Non-pigmented ciliary epithelial cell (primary cell): ENCODE results near the gene ZNF441.
"Not testable (repeated sequence)": the region's sequence is repeated elsewhere in the genome, so short reads cannot be mapped to it uniquely, and the experiment has no call there.

Source experiments
- DNase-seq: peaks from one replicate; pipeline ENCODE4 v3.0.0-alpha.2; 2010; ENCODE audit warnings: low read depth

The ZNF441 gene

DNA sequence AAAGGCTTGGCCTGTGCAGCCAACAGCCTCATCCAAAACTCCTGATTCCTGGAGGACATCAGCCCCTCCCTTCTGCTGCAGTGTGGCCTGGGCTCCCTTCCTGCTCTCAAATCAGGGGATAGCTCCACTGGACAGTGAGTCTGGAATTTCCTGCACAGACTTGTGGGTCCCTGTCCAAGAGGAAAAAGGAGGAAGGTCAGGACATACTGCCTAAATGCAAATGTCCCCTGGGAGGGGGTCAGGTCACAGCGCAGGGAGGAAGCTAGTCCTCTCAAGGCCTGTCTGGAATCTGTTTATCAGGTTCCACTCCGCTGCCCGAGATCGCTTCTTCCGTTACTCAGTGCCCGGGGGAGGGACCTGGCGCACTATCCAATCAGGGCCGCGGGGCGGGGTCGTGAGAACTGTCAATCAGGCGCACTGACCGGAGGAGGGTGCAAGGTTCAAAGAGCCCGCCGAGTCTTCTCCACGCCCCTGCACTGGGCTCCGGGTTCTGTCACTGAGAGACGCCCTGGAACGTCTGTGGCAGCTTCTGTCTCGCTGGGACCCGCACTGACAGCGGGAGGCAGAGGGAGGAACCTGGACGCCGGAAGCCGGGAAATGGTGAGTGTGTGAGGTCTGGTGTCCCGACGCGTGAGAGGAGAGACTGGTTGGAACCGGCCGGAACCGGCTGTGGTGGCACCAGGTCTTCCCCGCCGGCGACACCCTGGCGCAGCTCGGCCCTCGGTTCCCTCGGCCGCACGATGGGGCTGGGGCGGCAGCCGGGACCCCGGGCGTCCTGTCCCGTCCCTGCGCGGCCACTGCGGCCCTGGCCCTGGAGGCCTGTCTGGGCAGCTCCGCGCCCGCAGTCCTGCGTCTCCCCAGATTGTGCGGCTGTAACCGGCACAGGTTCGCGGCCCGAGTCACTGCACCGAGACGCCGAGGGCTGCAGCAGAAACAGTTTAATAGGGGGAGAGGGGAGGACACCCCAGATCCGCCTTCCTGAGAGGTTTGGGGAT is at the start of gene ZNF441:
TSS of gene ZNF441 (plus strand) at position 404 of the 995 bp plus-strand sequence. CDS start at position 598, 194 bp downstream.
- peak; percentile 65 for DNase-seq

DNA sequence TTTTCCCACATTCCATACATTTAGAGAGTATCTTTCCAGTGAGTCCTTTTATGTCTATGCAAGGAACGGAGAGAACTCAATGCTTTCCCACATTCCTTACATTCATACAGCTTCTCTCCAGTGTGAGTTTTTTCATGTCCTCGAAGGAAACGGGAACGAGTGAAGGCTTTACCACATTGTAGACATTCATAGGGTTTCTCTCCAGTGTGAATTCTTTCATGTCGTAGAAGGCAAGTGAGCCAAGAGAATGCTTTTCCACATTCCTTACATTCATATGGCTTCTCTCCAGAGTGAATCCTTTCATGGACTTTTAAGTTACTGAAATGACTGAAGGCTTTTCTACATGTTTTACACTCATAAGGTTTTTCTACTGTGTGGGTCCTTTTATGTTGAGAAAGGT is 45.1 kb upstream of the ZNF441 start:
- DNase-seq, result no peak

DNA sequence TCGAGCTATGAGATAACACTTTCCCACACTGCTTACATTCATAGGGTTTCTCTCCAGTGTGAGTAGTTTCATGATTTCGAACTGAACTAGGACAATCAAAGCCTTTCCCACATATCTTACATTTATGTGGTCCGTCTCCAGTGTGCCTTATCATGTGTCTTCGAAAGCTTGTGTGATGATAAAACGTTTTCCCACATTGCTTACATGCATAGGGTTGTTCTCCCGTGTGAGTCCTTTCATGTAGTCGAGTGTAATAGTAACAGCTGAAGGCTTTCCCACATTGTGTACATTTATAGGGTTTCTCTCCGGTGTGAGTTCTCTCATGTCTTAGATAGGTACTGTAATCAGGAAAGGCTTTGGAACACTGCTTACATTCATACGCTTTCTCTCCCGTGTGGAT is 44.4 kb upstream of the ZNF441 start:
- DNase-seq, result no peak

DNA sequence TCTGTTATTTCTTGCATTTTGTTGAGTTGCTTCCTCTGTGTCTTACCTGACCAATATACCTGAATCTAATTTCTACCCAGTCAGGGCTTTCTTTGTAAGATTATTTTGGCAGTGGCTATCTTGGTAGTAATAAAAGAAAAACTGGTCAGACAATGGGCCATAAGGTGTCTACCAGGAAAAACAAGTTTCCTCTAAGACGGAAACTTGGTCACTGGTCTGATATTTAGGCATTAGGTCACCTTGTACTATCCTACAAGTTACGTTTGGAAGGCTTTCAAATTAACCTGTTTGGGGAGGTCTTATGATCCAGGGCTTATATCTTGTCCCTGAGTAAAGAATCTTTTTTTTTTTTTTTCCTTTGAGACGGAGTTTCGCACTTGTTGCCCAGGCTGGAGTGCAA is 37.2 kb upstream of the ZNF441 start:
- DNase-seq, result no peak

DNA sequence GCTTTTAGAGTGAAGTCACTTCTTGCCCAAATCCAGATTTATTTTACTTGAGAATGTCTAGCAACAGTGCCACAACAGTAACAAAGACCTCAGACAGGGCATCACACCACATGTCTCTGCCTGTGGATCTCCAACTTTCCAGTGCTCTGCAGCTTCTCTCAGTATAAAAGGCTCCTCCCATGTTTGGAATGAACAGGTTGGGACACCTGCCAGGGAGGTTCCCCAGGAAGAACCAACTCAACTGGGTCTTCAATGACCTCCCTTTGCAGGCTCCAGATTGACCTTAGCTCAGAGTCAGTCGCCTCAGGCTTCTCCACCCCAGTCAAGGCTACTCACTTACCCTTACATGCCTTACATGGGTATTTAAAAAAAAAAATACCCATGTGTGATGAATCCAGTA is 31.4 kb upstream of the ZNF441 start:
- DNase-seq, result no peak

DNA sequence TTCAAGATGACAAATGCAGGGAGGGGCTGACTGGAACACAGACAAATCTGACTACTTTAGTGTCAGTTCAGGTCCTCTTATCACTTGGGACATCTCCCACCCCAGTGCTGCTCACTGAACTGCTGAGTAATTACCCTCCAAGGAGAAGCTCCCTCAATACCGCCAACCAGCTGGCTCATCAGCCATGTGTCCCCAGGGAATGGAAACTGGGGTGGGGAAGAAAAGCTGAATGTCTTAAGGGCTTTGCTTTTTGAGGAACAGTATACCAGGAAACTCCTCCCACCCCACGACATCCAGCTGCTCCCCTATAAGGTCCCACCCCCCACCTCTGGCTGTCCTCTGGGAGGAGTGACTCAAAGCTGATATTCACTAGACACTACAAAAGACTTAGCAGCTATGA is 30.1 kb upstream of the ZNF441 start:
- no peak for DNase-seq

DNA sequence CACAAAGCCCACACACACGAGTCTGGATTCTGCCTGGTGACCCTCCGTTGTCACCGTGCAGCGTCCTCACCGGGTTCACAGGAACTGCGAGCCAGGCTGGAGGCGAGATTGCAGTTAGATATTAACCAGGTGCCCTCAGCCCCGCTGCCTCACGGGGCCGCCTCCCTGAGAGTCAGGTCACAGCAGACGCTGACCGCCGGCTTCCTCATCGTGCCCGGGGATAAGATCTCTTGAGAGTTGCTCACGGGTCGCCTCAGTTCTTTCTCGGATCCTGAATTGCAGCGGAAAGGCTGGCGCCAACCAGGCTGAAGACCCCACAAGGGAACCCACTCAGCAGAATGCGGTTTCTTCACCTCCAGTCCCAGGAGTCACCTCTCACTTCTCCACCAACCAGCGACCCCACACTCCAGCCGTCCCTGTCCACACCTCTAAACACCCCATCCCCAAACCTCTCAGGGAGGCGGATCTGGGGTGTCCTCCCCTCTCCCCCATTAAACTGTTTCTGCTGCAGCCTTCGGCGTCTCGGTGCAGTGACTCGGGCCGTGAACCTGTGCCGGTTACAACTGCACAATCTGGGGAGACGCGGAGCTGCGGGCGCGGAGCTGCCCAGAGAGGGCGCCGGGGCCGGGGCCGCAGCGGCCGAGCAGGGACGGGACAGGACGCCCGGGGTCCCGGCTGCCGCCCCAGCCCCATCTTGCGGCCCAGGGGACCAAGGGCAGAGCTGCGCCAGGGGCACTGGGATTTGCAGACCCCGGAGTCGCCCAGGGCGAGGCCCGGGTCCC is 28.6 kb upstream of the ZNF441 start:
- DNase-seq, result no peak

DNA sequence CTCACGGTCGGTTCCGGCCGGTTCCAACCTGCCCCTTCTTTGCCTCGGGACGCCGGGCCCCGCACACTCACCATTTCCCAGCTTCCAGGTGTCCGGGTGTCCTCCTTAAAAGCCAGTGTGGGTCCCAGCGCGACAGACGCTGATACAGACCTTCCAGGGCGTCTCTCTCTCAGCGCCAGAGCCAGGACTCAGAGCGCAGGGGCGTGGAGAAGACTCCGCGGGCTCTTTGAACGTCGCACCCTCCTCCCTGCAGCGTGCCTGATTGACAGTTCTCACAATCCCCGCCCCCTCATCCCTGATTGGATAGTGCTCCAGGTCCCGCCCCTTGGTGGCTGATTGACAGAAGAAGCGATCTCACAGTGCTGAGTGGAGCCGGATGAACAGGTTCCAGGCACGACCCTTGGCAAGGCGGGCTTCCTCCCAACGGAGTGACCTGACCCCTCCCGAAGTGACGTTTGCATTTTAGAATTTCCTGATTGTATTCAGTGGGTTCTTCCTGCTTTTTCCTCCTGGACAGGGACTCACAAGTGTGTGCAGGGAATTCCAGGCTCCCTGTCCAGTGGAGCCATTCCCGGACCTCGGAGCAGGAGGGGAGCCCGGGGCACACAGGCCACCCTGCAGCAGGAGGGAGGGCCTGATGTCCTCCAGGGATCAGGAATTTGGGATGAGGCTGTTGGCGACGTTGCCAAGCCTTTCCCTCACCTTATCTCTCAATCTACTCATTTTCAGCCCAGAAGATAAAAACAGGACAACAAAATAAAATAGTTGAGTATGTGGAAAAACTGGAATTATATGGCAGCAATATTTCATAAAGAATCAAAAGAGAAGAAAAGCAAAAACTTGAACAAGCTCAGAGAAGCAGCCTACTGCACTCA is 27.8 kb upstream of the ZNF441 start, which contains the start of gene ZNF823:
TSS of gene ZNF823 (minus strand) at position 201 of the 875 bp plus-strand sequence. CDS start at position 74, 127 bp downstream.
- DNase-seq, result peak; percentile 88

DNA sequence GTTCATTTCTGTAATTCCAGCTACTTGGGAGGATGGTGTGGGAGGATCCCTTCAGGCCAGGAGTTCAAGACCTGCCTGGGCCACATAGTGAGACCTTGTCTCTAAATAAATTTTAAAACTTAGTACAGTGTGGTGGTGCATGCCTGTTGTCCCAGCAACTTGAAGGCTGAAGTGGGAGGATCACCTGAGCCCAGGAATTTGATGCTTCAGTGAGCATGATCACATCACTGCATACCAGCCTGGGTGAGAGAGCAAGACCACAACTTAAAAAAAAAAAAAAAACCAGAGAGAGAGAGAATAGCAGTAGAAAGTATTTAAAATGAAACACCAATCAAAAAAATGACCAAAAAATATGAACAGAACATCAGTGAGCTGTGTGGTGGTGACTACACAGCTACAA is 20.9 kb upstream of the ZNF441 start:
- no peak for DNase-seq

DNA sequence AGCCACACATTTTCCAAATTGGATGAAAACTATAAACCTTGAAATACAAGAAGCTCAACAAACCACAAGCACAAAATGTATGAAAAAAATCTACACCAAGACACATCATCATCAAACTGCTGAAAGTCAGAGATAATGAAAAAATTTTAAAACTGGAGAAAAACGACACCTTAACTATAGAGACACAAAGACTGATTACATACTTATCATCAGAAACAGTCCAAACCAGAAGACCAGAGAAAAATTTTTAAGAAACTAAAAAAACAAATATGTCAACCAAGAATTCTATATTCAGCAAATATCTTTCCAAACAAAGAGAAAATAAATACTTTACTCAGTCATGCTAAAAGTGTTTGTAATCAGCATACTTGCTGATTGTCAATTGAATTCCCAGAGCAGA is 19.5 kb upstream of the ZNF441 start:
- DNase-seq, result no peak

DNA sequence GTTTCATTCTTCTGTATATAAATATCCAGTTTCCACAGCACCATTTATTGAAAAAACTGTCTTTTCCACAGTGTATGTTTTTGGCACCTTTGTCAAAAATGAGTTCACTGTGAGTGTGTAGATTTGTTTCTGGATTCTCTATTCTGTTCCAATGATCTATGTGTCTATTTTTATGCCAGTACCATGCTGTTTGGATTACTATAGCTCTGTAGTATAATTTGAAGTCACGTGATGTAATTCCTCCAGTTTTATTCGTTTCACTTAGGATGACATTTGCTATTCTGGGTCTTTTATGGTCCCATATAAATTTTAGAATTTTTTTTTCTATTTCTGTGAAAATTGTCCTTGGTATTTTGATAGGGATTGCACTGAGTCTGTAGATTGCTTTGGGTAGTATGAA is 17.0 kb upstream of the ZNF441 start:
- DNase-seq, result no peak

DNA sequence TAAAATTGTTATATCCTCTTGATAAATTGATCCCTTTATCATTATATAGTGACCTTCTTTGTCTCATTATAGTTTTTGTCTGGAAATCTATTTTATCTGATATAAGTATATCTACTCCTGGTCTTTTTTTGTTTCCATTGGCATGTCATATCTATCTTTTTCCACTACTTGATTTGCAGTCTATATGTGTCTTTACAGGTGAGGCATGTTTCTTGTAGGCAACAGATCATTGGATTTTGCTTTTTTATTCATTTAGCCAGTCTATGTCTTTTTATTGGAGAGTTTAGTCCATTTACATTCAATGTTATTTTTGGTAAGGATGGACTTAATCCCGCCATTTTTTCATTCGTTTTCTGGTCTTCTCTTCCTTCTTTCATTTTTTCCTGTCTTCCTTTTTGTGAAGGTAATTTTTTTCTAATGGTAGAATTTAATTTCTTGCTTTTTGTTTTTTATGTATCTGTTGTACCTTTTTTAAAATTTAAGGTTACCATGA is 14.5 kb upstream of the ZNF441 start:
- no peak for DNase-seq

DNA sequence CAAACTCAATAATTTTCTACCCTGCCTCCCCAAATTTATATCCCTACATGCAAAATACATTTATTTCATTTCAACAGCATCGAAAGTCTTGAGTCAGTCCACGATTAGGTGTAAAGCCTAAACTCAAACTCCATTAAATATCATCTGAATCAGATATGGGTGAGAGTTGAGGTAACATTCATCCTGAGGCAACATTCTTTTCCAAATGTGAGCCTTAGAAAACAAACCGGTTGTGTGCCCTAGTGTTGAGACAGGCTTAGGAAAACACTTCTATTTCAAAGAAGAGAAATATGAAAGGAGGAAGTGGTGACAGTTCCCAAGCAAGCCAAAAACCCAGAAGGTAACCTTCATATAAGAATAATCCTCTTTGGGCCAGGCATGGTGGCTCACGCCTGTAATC is 12.1 kb upstream of the ZNF441 start:
- no peak for DNase-seq

DNA sequence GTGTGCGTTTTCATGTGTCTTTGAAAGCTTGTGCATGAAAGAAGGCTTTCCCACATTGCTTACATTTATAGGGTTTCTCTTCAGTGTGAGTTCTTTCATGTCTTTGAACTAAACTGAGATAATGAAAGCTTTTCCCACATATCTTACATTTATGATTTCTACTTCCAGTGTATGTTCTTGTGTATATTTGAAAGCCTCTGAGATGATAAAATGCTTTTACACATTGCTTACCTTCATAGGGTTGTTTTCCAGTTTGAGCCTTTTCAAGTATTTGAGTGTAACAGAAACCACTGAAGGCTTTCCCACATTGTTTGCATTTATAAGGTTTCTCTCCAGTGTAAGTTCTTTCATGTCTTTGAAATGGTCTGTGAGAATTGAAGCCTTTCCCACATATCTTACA is 9.8 kb upstream of the ZNF441 start:
- no peak for DNase-seq

DNA sequence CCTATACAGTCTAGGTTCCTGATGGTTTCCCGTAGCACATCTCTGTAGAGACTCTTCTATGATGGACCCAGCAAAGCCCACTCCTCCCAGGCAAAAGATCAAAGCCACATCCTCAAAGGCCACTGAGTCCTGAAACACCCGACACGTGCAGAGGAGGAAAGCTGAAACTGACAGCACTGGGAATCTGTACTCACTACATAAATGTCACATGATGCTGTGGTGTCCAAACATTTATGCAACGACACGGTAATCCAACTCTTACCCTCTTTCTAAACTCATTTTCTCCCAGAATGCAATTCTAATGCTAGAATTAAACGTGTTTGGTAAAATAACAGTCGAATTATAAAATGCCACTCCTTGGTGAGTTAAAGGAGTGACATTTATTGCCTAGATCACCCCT is 7.0 kb upstream of the ZNF441 start:
- no peak for DNase-seq

DNA sequence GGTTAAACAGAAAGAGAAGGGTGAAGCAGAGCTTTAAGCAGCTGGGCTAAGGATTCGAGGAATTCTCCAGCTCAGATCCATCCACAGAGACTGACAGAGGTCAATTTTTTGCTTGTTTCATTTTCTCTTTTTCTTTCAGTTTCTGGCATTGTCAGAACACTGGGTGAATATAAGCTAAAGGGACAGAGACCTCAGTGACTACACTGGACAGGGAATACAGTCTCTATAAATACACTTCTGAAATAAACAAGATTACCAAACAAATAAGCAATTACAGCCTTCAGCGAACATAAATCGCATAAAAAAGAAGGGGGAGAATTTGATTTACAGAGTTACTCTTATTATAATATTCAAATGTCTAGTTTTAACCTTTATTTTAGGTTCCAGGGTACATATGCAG is 3.7 kb upstream of the ZNF441 start:
- no peak for DNase-seq

DNA sequence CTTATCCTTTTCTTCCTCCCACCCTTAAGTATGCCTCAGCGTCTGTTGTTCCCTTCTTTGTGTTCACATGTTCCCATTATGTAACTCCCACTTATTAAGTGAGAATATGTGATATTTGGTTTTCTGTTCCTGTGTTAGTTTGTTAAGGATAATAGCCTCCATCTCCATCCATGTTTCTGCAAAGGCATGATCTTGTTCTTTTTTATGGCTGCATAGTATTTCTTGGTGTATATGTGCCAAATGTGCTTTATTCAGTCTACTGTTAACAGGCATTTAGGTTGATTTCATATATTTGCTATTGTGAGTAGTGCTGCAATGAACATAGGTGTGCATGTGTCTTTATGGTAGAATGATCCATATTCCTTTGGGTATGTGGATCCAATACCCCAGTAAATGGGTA is 3.2 kb upstream of the ZNF441 start:
- no peak for DNase-seq

DNA sequence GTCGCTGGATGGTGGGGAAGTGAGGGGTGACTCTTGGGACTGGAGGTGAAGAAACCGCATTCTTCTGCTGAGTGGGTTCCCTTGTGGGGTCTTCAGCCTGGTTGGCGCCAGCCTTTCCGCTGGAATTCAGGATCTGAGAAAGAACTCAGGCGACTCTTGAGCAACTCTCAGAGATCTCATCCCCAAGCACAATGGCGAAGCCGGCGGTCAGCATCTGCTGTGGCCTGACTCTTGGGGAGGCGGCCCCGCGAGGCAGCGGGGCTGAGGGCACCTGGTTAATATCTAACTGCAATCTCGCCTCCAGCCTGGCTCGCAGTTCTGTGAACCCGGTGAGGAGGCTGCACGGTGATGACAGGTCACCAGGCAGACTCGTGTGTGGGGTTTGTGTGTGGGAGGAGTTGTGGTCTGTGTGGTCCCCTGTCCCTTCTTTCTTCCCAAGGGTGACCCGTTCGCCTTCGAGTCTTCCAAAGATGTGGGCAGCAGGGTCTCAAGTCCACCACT is 883 bp downstream of the ZNF441 start:
- no peak for DNase-seq

DNA sequence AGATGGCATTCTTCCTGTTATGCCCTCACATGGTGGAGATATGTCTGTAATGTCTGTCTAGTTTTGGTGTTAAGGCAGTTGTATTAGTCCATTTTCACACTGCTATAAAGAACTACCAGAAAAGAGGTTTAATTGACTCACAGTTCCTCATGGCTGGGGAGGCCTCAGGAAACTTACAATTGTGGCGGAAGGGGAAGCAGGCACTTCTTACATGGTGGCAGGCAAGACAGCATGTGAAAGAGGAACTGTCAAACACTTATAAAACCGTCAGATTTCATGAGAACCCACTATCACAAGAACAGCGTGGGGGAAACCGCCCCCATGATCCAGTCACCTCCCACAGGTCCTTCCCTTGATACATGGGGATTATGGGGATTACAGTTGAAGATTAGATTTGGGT is 3.2 kb downstream of the ZNF441 start:
- no peak for DNase-seq

DNA sequence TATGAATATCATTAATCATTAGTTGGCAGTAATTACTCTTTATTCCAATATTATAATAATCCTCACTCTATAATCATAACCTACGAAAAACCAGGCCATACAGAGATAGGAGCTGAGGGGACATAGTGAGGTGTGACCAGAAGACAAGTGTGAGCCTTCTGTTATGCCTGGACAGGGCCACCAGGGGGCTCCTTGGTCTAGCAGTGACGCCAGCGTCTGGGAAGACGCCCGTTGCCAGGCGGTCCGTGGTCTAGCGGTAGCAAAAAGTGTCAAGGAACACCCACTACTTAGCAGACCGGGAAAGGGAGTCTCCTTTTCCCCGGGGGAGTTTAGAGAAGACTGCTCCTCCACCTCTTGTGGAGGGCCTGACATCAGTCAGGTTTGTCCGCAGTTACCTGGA is 4.7 kb downstream of the ZNF441 start:
- not testable (repeated sequence) for DNase-seq

DNA sequence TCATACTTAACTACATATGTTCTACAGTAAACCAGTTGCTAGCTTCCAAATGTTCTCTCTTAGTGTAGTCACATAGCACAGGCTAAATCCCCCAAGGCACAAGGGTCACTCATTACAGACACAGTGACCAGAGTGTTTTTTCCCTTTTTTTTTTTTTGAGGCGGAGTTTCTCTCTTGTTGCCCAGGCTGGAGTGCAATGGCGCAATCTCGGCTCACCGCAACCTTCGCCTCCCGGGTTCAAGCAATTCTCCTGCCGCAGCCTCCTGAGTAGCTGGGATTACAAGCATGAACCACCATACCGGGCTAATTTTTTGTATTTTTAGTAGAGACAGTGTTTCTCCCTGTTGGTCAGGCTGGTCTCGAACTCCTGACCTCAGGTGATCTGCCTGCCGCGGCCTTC is 9.9 kb downstream of the ZNF441 start:
- DNase-seq, result not testable (repeated sequence)
